Measurements from ENCODE around the gene S1PR2.

The S1PR2 gene

GRCh38 chr19:10251792-10252694, 20.9 kb upstream of the S1PR2 start, which contains the start of gene MRPL4 (continued):
- TF ChIP-seq, protein P1, sequence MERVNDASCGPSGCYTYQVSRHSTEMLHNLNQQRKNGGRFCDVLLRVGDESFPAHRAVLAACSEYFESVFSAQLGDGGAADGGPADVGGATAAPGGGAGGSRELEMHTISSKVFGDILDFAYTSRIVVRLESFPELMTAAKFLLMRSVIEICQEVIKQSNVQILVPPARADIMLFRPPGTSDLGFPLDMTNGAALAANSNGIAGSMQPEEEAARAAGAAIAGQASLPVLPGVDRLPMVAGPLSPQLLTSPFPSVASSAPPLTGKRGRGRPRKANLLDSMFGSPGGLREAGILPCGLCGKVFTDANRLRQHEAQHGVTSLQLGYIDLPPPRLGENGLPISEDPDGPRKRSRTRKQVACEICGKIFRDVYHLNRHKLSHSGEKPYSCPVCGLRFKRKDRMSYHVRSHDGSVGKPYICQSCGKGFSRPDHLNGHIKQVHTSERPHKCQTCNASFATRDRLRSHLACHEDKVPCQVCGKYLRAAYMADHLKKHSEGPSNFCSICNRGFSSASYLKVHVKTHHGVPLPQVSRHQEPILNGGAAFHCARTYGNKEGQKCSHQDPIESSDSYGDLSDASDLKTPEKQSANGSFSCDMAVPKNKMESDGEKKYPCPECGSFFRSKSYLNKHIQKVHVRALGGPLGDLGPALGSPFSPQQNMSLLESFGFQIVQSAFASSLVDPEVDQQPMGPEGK (CRISPR knock-in tag; IDR thresholded peaks at IDR 0.05; ENCODE audit: borderline replicate concordance): no peak

DNA sequence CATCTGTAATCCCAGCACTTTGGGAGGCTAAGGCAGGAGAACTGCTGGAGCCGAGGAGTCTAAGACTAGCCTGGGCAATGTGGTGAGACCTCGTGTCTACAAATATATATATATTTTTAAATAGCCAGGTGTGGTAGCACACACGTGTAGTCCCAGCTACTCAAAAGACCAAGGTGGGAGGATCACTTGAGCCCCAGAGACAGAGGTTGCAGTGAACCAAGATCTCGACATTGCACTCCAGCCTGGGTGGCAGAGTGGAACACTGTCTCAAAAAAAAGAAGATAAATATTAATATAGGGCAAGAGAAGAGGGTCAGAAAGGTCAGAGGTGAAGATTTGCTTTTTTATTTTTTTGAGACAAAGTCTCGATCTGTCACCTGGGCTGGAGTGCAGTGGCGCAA, 15.4 kb upstream of the S1PR2 start:
- TF ChIP-seq, protein P1 (CRISPR knock-in tag; IDR thresholded peaks at IDR 0.05; ENCODE audit: borderline replicate concordance): no peak
- no peak for TF ChIP-seq BACH2 (CRISPR knock-in tag; IDR thresholded peaks at IDR 0.05; ENCODE audit: borderline replicate concordance)
- no peak for TF ChIP-seq CSRNP3 (CRISPR knock-in tag; IDR thresholded peaks at IDR 0.05)
- TF ChIP-seq GLIS3 (CRISPR knock-in tag; IDR thresholded peaks at IDR 0.05): no peak
- TF ChIP-seq SNAI2 (CRISPR knock-in tag; IDR thresholded peaks at IDR 0.05): no peak
- TF ChIP-seq CSDC2 (CRISPR knock-in tag; IDR thresholded peaks at IDR 0.05): no peak
- no peak for TF ChIP-seq OSR1 (CRISPR knock-in tag; IDR thresholded peaks at IDR 0.05)
- TF ChIP-seq TSHZ2 (CRISPR knock-in tag; IDR thresholded peaks at IDR 0.05): no peak
- no peak for TF ChIP-seq TOX (CRISPR knock-in tag; IDR thresholded peaks at IDR 0.05; ENCODE audit: borderline replicate concordance)
- TF ChIP-seq ESRRG (CRISPR knock-in tag; IDR thresholded peaks at IDR 0.05): no peak
- no peak for TF ChIP-seq ZFP30 (CRISPR knock-in tag; IDR thresholded peaks at IDR 0.05)
- no peak for TF ChIP-seq TCF4 (CRISPR knock-in tag; IDR thresholded peaks at IDR 0.05; ENCODE audit: borderline replicate concordance)
- TF ChIP-seq CREB5 (CRISPR knock-in tag; IDR thresholded peaks at IDR 0.05; ENCODE audit: low read depth): no peak
- no peak for TF ChIP-seq ZC3H10 (CRISPR knock-in tag; IDR thresholded peaks at IDR 0.05)
- ATAC-seq: no peak

DNA sequence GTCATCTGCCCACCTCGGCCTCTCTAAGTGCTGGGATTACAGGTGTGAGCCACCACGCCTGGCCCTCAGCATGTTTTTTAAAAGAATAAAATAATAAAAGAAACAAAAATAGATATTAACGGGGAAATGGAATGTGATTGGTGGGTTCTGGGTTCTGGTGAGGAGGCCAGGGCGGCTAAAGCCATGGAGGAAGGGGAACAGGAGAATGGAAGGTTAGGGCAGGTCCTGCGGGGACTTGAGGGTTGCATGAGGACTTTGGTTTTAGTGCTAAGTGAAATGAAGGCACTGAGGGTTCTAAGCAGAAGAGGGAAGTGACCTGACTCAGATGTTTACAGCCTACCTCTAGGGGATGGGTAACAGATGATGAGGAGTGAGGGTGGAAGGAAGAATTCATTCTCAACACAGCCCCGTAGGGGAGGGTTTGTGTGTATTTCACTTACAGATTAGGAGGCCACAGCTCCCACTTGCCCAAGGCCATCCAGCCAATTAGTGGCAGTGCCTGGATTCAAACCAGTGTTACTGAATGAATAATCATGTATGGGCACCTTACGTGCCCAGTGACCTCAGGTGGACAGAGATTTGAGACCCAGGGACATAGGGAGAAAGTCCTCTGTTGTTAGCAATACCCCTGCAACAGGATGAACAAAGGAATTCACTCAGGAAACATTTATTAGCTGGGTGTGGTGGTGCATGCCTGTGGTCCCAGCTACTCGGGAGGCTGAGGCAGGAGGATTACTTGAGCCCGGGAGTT, 14.2 kb upstream of the S1PR2 start:
- ATAC-seq: no peak

More for the DNA sequence above, 14.2 kb upstream of the S1PR2 start:
- TF ChIP-seq, protein P1 (CRISPR knock-in tag; IDR thresholded peaks at IDR 0.05; ENCODE audit: borderline replicate concordance): no peak
- TF ChIP-seq CSDC2 (CRISPR knock-in tag; IDR thresholded peaks at IDR 0.05): no peak
- TF ChIP-seq ISL1 (CRISPR knock-in tag; IDR thresholded peaks at IDR 0.05): no peak
- no peak for TF ChIP-seq BACH2 (CRISPR knock-in tag; IDR thresholded peaks at IDR 0.05; ENCODE audit: borderline replicate concordance)

Measured in SK-N-SH treated with all-trans-retinoic acid at 6 μM for 48 hours (cell line).